ENCODE data around the gene STK32B.
"Not testable (repeated sequence)": the region's sequence is repeated elsewhere in the genome, so short reads cannot be mapped to it uniquely, and the experiment has no call there.

Gene STK32B

DNA sequence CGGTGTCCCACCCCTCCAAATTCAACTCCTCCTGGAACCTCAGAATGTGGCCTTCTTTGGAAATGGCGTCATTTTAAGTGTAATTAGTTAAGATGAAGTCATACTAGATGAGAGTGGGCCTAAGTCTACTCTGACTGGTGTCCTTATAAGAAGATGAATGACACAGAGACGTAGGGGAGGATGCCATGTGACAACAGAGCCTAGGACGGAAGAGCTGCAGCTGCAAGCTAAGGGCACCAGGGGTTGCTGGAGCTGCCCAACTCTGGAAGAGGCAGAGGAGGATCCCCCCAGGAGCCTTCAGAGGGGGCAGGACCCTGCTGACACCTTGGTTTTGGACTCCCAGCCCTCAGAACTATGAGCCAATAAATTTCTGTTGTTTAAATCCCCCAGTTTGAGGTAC is 115.1 kb downstream of the STK32B start:
- Histone ChIP-seq H3K4me1 (ENCODE audit: insufficient read depth, poor library complexity, severe bottlenecking) (no peaks in the 10 kb centered on the region), H3K27me3 (ENCODE audit: insufficient read depth, poor library complexity, severe bottlenecking) (no peaks in the 10 kb centered on the region), H3K36me3 (ENCODE audit: low read depth) (no peaks in the 10 kb centered on the region), H3K4me3 (ENCODE audit: severe bottlenecking) (no peak overlapping the region), H3K9me3 (ENCODE audit: severe bottlenecking) (no peaks in the 10 kb centered on the region), H3K27ac (ENCODE audit: poor library complexity, severe bottlenecking) (no peak overlapping the region)
- ATAC-seq (ENCODE audit: low read depth) (no peak), DNase-seq (ENCODE audit: low spot score) (no peak)
- TF ChIP-seq, protein P1, sequence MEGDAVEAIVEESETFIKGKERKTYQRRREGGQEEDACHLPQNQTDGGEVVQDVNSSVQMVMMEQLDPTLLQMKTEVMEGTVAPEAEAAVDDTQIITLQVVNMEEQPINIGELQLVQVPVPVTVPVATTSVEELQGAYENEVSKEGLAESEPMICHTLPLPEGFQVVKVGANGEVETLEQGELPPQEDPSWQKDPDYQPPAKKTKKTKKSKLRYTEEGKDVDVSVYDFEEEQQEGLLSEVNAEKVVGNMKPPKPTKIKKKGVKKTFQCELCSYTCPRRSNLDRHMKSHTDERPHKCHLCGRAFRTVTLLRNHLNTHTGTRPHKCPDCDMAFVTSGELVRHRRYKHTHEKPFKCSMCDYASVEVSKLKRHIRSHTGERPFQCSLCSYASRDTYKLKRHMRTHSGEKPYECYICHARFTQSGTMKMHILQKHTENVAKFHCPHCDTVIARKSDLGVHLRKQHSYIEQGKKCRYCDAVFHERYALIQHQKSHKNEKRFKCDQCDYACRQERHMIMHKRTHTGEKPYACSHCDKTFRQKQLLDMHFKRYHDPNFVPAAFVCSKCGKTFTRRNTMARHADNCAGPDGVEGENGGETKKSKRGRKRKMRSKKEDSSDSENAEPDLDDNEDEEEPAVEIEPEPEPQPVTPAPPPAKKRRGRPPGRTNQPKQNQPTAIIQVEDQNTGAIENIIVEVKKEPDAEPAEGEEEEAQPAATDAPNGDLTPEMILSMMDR (IDR thresholded peaks at IDR 0.05; ENCODE audit: poor library complexity, severe bottlenecking) = no peak

DNA sequence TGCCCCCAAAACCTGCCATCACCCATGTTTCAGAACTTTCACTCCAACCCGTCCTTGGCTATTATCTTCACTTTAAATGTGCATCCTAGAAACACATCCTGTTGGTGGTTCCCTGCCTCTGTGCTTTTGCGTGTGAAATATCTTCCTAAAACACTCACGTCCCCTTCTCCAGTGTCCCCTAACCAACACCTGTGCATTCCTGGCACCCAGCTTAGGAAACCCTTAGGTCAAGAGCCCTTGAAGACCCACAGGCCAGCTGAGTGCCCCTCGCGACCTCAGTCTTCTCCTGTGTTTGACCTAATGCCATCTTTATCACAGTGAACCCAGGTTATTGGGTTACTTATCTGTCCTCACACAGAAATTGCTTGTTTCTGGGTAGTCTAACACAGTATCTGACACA is 117.6 kb downstream of the STK32B start:
- H3K36me3 ChIP-seq (ENCODE audit: low read depth) = no peaks in the 10 kb centered on the region
- no peak for ATAC-seq (ENCODE audit: low read depth)
- TF ChIP-seq, protein P1 (IDR thresholded peaks at IDR 0.05; ENCODE audit: poor library complexity, severe bottlenecking) = no peak

DNA sequence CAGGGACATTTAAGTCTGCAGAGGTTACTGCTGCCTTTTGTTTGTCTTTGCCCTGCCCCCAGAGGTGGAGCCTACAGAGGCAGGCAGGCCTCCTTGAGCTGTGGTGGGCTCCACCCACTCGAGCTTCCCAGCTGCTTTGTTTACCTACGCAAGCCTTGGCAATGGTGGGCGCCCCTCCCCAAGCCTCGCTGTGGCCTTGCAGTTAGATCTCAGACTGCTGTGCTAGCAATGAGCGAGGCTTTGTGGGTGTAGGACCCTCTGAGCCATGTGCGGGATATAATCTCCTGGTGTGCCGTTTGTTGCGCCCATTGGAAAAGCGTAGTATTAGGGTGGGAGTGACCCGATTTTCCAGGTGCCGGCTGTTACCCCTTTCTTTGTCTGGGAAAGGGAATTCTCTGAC is 124.6 kb downstream of the STK32B start:
- ATAC-seq (ENCODE audit: low read depth); H3K27ac ChIP-seq (ENCODE audit: poor library complexity, severe bottlenecking); DNase-seq (ENCODE audit: low spot score); H3K4me3 ChIP-seq (ENCODE audit: severe bottlenecking); H3K9me3 ChIP-seq (ENCODE audit: severe bottlenecking); H3K36me3 ChIP-seq (ENCODE audit: low read depth); H3K27me3 ChIP-seq (ENCODE audit: insufficient read depth, poor library complexity, severe bottlenecking); H3K4me1 ChIP-seq (ENCODE audit: insufficient read depth, poor library complexity, severe bottlenecking): not testable (repeated sequence)

More for the DNA sequence above, 117.6 kb downstream of the STK32B start:
- DNase-seq (ENCODE audit: low spot score) = no peak
- Histone ChIP-seq H3K4me1 (ENCODE audit: insufficient read depth, poor library complexity, severe bottlenecking) (no peaks in the 10 kb centered on the region), H3K4me3 (ENCODE audit: severe bottlenecking) (no peak overlapping the region), H3K27me3 (ENCODE audit: insufficient read depth, poor library complexity, severe bottlenecking) (no peaks in the 10 kb centered on the region), H3K9me3 (ENCODE audit: severe bottlenecking) (no peaks in the 10 kb centered on the region), H3K27ac (ENCODE audit: poor library complexity, severe bottlenecking) (no peak overlapping the region)

DNA sequence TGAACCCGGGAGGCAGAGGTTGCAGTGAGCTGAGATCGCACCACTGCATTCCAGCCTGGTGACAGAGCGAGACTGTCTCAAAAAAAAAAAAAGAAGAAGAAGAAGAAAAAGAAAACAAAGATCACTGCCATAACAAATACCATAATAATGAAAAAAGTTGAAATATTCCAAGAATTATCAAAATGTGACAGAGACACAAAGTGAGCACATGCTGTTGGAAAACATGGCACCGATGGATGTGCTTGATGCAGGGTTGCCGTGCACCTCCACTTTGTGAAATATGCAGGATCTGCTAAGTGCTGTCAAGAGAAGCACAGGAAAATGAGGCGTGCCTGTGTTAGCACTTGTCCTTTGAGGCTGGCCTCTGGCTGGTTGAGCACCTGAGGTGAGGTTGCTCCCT is 133.3 kb downstream of the STK32B start:
- DNase-seq (ENCODE audit: low spot score) = no peak
- H3K36me3 ChIP-seq (ENCODE audit: low read depth) = no peaks in the 10 kb centered on the region
- H3K27ac ChIP-seq (ENCODE audit: poor library complexity, severe bottlenecking) = no peak overlapping the region
- H3K9me3 ChIP-seq (ENCODE audit: severe bottlenecking) = no peaks in the 10 kb centered on the region
- ATAC-seq (ENCODE audit: low read depth) = no peak
- no peak overlapping the region for H3K4me3 ChIP-seq (ENCODE audit: severe bottlenecking)
- TF ChIP-seq, protein P1 (IDR thresholded peaks at IDR 0.05; ENCODE audit: poor library complexity, severe bottlenecking) = no peak
- peaks cover 3% of the 10 kb centered on the region for H3K27me3 ChIP-seq (ENCODE audit: insufficient read depth, poor library complexity, severe bottlenecking)
- no peaks in the 10 kb centered on the region for H3K4me1 ChIP-seq (ENCODE audit: insufficient read depth, poor library complexity, severe bottlenecking)

DNA sequence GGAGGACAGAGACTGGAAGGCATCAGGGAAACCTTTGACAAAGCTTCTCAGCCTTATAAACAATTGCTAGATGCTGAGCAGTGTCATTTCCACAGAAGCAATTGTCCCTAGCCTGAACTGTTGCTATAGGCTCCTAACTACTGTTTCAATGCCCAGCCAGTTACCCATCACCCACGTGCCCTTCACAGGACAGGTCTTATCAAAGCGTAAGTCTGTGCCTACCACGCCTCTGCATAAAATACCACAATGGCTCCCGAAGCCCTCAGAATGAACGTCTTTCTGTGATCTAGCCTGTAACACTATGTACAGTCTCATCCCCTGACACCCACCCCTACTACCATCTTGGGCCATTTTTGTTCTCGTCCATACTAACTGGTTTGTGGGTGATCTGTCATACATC is 134.3 kb downstream of the STK32B start:
- no peaks in the 10 kb centered on the region for H3K9me3 ChIP-seq (ENCODE audit: severe bottlenecking)
- H3K4me1 ChIP-seq (ENCODE audit: insufficient read depth, poor library complexity, severe bottlenecking) = no peaks in the 10 kb centered on the region
- no peak overlapping the region for H3K27ac ChIP-seq (ENCODE audit: poor library complexity, severe bottlenecking)
- TF ChIP-seq, protein P1 (IDR thresholded peaks at IDR 0.05; ENCODE audit: poor library complexity, severe bottlenecking) = no peak
- ATAC-seq (ENCODE audit: low read depth) = no peak
- peaks cover 3% of the 10 kb centered on the region for H3K27me3 ChIP-seq (ENCODE audit: insufficient read depth, poor library complexity, severe bottlenecking)
- H3K4me3 ChIP-seq (ENCODE audit: severe bottlenecking) = no peak overlapping the region
- DNase-seq (ENCODE audit: low spot score) = no peak
- no peaks in the 10 kb centered on the region for H3K36me3 ChIP-seq (ENCODE audit: low read depth)
